Activated CD8-positive, alpha-beta T cell treated with anti-CD3 and anti-CD28 coated beads for 36 hours (primary cell): ENCODE results near the gene INO80B. TPM values are rescaled to one million over a fixed set of nuclear protein-coding genes. Genes with fewer than 3 reads are reported as not detected.

ENCODE experiments used
- ATAC-seq: fragments of 200-7000 bp; cut with Tn5 transposase; one replicate; pipeline ENCODE4 v1.10.0; 2021; ENCODE audit warnings: mild to moderate bottlenecking, moderate library complexity
- CTCF ChIA-PET: fragments of 350-600 bp; sonication (Branson Sonifier 250); formaldehyde crosslinking; loops from one replicate; lab custom pipeline; 2021; ENCODE audit warnings: antibody characterized with exemption; lab: Charles Lee
- POLR2A ChIA-PET: fragments of 350-600 bp; sonication (Branson Sonifier 250); formaldehyde crosslinking; loops from one replicate; lab custom pipeline; 2021; ENCODE audit warnings: antibody characterized with exemption; lab: Charles Lee
- DNase-seq: peaks from one replicate; pipeline ENCODE4 v3.0.0-alpha.2; 2020
- H3K27ac Mint-ChIP-seq: one replicate; pipeline ENCODE4 v1.8.0; 2021; ENCODE audit warnings: mild to moderate bottlenecking, mixed read lengths
- H3K27me3 Mint-ChIP-seq: one replicate; pipeline ENCODE4 v1.8.0; 2021; ENCODE audit warnings: mixed read lengths
- H3K36me3 Mint-ChIP-seq: one replicate; pipeline ENCODE4 v1.8.0; 2021; ENCODE audit warnings: low read depth, mixed read lengths
- H3K4me1 Mint-ChIP-seq: one replicate; pipeline ENCODE4 v1.8.0; 2021; ENCODE audit warnings: low read depth, mixed read lengths
- H3K4me3 Mint-ChIP-seq: one replicate; pipeline ENCODE4 v1.8.0; 2021; ENCODE audit warnings: mild to moderate bottlenecking, moderate library complexity, mixed read lengths
- H3K9me3 Mint-ChIP-seq: one replicate; pipeline ENCODE4 v1.8.0; 2021; ENCODE audit warnings: mixed read lengths
- CTCF ChIP-seq: fragments of 200-600 bp; IDR thresholded peaks from one replicate; pipeline ENCODE4 v1.8.0; 2022; ENCODE audit warnings: antibody characterized with exemption, mild to moderate bottlenecking
- intact Hi-C: fragments of 100-400 bp; cut with micrococcal nuclease; formaldehyde crosslinking; loops from one replicate; pipeline ENCODE4 v1.10.0; 2022
- total RNA-seq, 2 experiments: library from RNA; stranded (reverse); gene quantifications; one replicate each; pipeline ENCODE4 v1.2.3, GENCODE V29; 2021

The INO80B gene
- total RNA-seq, 2 experiments from 2014 or later = 23.9 to 24.2 TPM

- CTCF ChIA-PET = interaction anchor here (1.0 to 2.1 kb wide), 7 partner anchors 22 to 113 kb away, joined by 3 to 16 read pairs (median 4); partner anchors contain the start of genes CCDC142, DQX1, TTC31 and WBP1
- Mint-ChIP-seq H3K4me3 (no peak overlapping the region), H3K27me3 (peaks cover 49% of the 10 kb centered on the region), H3K9me3 (no peaks in the 10 kb centered on the region), H3K4me1 (peaks cover 43% of the 10 kb centered on the region), H3K27ac (no peak overlapping the region), H3K36me3 (peaks cover 33% of the 10 kb centered on the region)
- ATAC-seq = no peak
- intact Hi-C loops = no loop called here
- no peak for TF ChIP-seq CTCF
- DNase-seq = no peak
- POLR2A ChIA-PET = interaction anchor here (1.4 to 2.4 kb wide), 2 partner anchors 14 to 22 kb away, joined by 3 to 8 read pairs; partner anchors contain the start of genes CCDC142 and TTC31
These were observed 49.7 kb downstream of the INO80B start for GRCh38 chr2:74504591-74504990.

- ChIA-PET CTCF (interaction anchor here (0.9 to 3.4 kb wide), 4 partner anchors 9 to 82 kb away, joined by 3 to 27 read pairs (median 5); partner anchors contain the start of genes AUP1, HTRA2 and TLX2), POLR2A (interaction anchor here (4.8 kb wide), 1 partner anchor 24 kb away, joined by 21 read pairs; the partner anchor contains the start of genes AUP1 and HTRA2)
- H3K4me3 Mint-ChIP-seq = peak overlapping the region; percentile 12
These were observed 50.8 kb downstream of the INO80B start for GRCh38 chr2:74505448-74506246.

GRCh38 chr2:74507145-74507925 is 52.4 kb downstream of the INO80B start, which contains the start of gene PCGF1:
Gene PCGF1 (minus strand): TSS chr2:74507695. CDS start chr2:74507668, 27 bp downstream.
- POLR2A ChIA-PET = interaction anchor here (1.0 to 4.8 kb wide), 8 partner anchors 10 to 77 kb away, joined by 3 to 21 read pairs (median 4); partner anchors contain the start of genes AUP1, CCDC142, HTRA2 and INO80B
- DNase-seq (peak; percentile 100), ATAC-seq (peak; percentile 91)
- Mint-ChIP-seq H3K4me1 (peaks cover 42% of the 10 kb centered on the region), H3K27ac (peak within 1 kb of the TSS; percentile 99), H3K27me3 (peaks cover 44% of the 10 kb centered on the region), H3K4me3 (peak within 1 kb of the TSS; percentile 94), H3K36me3 (peaks cover 33% of the 10 kb centered on the region), H3K9me3 (no peaks in the 10 kb centered on the region)
- CTCF ChIA-PET = interaction anchor here (0.9 to 3.4 kb wide), 8 partner anchors 7 to 84 kb away, joined by 3 to 27 read pairs (median 4); partner anchors contain the start of genes AUP1, HTRA2, MRPL53 and TLX2
- intact Hi-C loops = no loop called here
- TF ChIP-seq CTCF = peak; percentile 50

More at GRCh38 chr2:74505448-74506246, 50.8 kb downstream of the INO80B start:
- Mint-ChIP-seq H3K27ac (no peak overlapping the region), H3K9me3 (no peaks in the 10 kb centered on the region), H3K36me3 (peaks cover 33% of the 10 kb centered on the region), H3K27me3 (peaks cover 46% of the 10 kb centered on the region), H3K4me1 (peaks cover 43% of the 10 kb centered on the region)
- TF ChIP-seq CTCF = no peak
- DNase-seq = no peak
- ATAC-seq = no peak
- intact Hi-C loops = no loop called here

Other genes with a start within 250 kb of the INO80B start
- gene SLC4A5, start 111.7 kb upstream of the INO80B start, total RNA-seq = 1 to 10 TPM; 1.8 to 2.0 TPM
- gene DCTN1, start 74.8 kb upstream of the INO80B start, total RNA-seq = 10 to 100 TPM; 67.3 to 81.4 TPM
- 1 to 10 TPM; 2.6 to 3.9 TPM for gene C2orf81, start 33.5 kb upstream of the INO80B start, total RNA-seq
- gene WDR54, start 33.4 kb upstream of the INO80B start, total RNA-seq = 100 to 1,000 TPM; 129 to 132 TPM
- 1 to 10 TPM; 1.2 to 1.6 TPM for gene RTKN, start 13.2 kb upstream of the INO80B start, total RNA-seq
- 10 to 100 TPM; 20.3 to 23.0 TPM for gene WBP1, start 3.4 kb downstream of the INO80B start, total RNA-seq
- gene MOGS, start 10.3 kb downstream of the INO80B start, total RNA-seq = 10 to 100 TPM; 50.8 to 53.1 TPM
- 100 to 1,000 TPM; 111 to 113 TPM for gene MRPL53, start 17.6 kb downstream of the INO80B start, total RNA-seq
- 10 to 100 TPM in 1 of 2 experiments, 1 to 10 TPM in 1; 7.2 to 10.3 TPM for gene CCDC142, start 27.9 kb downstream of the INO80B start, total RNA-seq
- gene TTC31, start 28.0 kb downstream of the INO80B start, total RNA-seq = 10 to 100 TPM; 20.3 to 21.9 TPM
- under 1 TPM; 0.36 to 0.43 TPM for gene LBX2, start 44.5 kb downstream of the INO80B start, total RNA-seq
- gene PCGF1, start 52.6 kb downstream of the INO80B start, total RNA-seq = 10 to 100 TPM; 16.1 to 21.1 TPM
- under 1 TPM in 1 of 2 experiments, not detected in 1; 0.16 TPM for gene TLX2, start 59.4 kb downstream of the INO80B start, total RNA-seq
- gene DQX1, start 71.1 kb downstream of the INO80B start, total RNA-seq = under 1 TPM; 0.50 to 0.96 TPM
- gene AUP1, start 74.6 kb downstream of the INO80B start, total RNA-seq = 10 to 100 TPM; 90.8 to 92.7 TPM
- 10 to 100 TPM; 42.0 to 45.0 TPM for gene HTRA2, start 74.8 kb downstream of the INO80B start, total RNA-seq
- gene LOXL3, start 98.9 kb downstream of the INO80B start, total RNA-seq = under 1 TPM; 0.38 to 0.60 TPM
- 10 to 100 TPM; 15.0 to 16.6 TPM for gene DOK1, start 99.6 kb downstream of the INO80B start, total RNA-seq
- not detected for gene M1AP, start 193.2 kb downstream of the INO80B start, total RNA-seq
- 1 to 10 TPM; 3.1 to 4.2 TPM for gene SEMA4F, start 199.2 kb downstream of the INO80B start, total RNA-seq